PC-3 (cell line): ENCODE data around the gene ORM2.

Experiments used
- EZH2 ChIP-seq: fragments of 300-600 bp; sonication (generic); IDR thresholded peaks from one replicate; pipeline ENCODE4 v1.6.1; 2017; ENCODE audit warnings: antibody characterized with exemption, mild to moderate bottlenecking, low read length; ENCODE audit not compliant: unreplicated experiment
- EZH2phosphoT487 ChIP-seq: fragments of 300-600 bp; sonication (generic); IDR thresholded peaks from 2 replicates; pipeline ENCODE4 v1.6.1; 2018; ENCODE audit warnings: mild to moderate bottlenecking, antibody characterized with exemption, low read length, borderline replicate concordance
- TF ChIP-seq, protein P1 (sequence below): fragments of 300-600 bp; sonication (generic); conservative IDR thresholded peaks from 2 replicates; pipeline ENCODE4 v1.5.1; 2017; ENCODE audit warnings: antibody characterized with exemption, low read depth, mild to moderate bottlenecking, low read length

DNA sequence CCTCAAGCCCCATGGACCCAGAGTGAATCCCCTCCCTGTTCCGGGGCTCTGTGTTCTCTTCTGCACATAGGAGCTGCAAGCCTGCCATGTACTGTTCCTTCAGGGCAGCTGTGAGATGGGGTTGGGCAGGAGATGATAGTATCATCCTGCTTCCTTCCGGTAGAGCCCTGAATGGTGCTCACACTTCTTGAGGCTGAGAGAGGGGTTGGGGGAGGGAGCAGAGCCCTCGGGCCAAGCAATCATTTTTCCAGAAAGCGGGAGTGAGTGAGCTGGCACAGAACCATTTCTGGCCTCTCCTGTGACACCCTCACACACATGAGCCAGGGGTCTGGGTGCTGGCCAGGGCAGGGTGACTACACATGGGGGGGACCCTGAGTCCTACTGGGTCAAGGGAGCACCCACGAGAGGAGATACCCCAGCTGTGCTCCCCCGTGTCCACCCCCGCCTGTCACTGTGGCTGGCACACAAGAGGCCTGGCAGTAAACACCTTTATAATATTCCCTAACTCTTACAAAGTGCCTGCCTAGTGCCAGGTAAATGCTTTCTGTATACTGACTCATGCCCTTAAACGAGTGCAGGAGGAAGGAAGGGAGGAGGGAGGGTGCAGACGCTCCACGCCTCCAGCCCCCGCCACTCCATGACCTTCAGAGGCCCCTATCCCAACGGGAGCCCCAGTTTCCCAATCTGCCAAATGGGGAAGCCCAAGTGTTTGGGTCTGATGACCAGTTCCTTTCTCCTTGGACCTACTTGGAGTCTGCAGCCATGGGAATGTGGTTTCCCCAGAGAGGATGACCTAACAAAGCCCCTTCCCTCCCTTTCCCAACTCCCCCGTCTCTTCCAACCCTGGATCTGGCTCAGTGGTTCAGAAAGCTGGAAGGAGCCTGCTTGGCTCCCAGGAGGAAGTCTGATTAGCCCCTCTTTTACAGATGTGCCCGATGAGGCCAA is 42.6 kb downstream of the ORM2 start:
- TF ChIP-seq, protein P1, sequence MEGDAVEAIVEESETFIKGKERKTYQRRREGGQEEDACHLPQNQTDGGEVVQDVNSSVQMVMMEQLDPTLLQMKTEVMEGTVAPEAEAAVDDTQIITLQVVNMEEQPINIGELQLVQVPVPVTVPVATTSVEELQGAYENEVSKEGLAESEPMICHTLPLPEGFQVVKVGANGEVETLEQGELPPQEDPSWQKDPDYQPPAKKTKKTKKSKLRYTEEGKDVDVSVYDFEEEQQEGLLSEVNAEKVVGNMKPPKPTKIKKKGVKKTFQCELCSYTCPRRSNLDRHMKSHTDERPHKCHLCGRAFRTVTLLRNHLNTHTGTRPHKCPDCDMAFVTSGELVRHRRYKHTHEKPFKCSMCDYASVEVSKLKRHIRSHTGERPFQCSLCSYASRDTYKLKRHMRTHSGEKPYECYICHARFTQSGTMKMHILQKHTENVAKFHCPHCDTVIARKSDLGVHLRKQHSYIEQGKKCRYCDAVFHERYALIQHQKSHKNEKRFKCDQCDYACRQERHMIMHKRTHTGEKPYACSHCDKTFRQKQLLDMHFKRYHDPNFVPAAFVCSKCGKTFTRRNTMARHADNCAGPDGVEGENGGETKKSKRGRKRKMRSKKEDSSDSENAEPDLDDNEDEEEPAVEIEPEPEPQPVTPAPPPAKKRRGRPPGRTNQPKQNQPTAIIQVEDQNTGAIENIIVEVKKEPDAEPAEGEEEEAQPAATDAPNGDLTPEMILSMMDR = no peak
- TF ChIP-seq EZH2 (no peak), EZH2phosphoT487 (no peak)
